ENCODE data around the gene SNED1.

Gene SNED1

DNA sequence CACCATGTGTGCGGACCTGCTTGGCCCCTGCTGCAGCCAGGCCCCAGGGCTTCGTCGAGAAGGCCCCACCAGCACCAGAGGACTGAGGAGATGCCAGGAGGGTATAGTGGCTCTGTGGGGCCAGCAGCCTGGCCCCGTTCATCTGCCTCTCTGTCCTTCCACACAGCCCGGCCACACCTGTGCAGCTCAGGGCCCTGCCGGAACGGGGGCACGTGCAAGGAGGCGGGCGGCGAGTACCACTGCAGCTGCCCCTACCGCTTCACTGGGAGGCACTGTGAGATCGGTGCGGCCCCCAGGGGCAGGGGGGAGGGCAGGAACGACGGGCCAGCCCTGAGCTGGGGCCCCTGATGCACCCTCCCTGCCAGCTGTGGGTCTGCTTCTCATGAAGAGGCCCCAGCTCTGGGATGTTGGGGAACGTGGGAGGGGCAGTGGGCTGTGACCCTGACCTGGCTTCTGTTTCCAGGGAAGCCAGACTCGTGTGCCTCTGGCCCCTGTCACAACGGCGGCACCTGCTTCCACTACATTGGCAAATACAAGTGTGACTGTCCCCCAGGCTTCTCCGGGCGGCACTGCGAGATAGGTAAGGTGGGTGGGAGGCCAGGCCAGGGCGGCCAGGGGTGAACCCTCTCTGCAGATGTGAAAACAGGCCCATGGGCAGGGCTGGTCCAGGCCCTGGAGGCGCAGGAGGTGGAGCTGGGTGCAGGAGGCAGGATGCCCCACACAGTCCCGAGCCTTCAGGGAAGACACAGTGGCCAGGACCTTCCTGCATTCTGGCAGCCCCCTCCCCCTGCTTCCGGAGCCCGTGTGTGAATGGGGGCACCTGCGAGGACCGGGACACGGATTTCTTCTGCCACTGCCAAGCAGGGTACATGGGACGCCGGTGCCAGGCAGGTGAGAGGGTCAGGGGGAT lies 53.4 kb downstream of the SNED1 start:
- H3K9me3 ChIP-seq (ENCODE audit: low read length): no peaks in the 10 kb centered on the region
- no peak overlapping the region for H3K27ac ChIP-seq (ENCODE audit: low read depth, low read length)
- H3K27me3 ChIP-seq (ENCODE audit: control insufficient read depth in 1 of 2, insufficient read depth in 2 of 2, low read length in 2 of 2): no peaks in the 10 kb centered on the region
- no peaks in the 10 kb centered on the region for H3K36me3 ChIP-seq (ENCODE audit: insufficient read depth, low read length)
- H3K4me1 ChIP-seq (ENCODE audit: insufficient read depth, low read length): no peaks in the 10 kb centered on the region
- no peak overlapping the region for H3K9ac ChIP-seq (ENCODE audit: low read length)
- no peak overlapping the region for H3K4me3 ChIP-seq (ENCODE audit: low read depth in 1 of 2, low read length in 2 of 2)

- Histone ChIP-seq H3K27ac (ENCODE audit: low read depth, low read length) (no peak overlapping the region), H3K4me3 (ENCODE audit: low read depth in 1 of 2, low read length in 2 of 2) (no peak overlapping the region), H3K27me3 (ENCODE audit: control insufficient read depth in 1 of 2, insufficient read depth in 2 of 2, low read length in 2 of 2) (no peaks in the 10 kb centered on the region), H3K9ac (ENCODE audit: low read length) (no peak overlapping the region), H3K36me3 (ENCODE audit: insufficient read depth, low read length) (no peaks in the 10 kb centered on the region), H3K4me1 (ENCODE audit: insufficient read depth, low read length) (no peaks in the 10 kb centered on the region), H3K9me3 (ENCODE audit: low read length) (no peaks in the 10 kb centered on the region)
Measured at GRCh38 chr2:241052677-241053360, 54.4 kb downstream of the SNED1 start.

- H3K27me3 ChIP-seq (ENCODE audit: control insufficient read depth in 1 of 2, insufficient read depth in 2 of 2, low read length in 2 of 2): no peaks in the 10 kb centered on the region
- no peaks in the 10 kb centered on the region for H3K9me3 ChIP-seq (ENCODE audit: low read length)
- H3K4me3 ChIP-seq (ENCODE audit: low read depth in 1 of 2, low read length in 2 of 2): no peak overlapping the region
- no peak overlapping the region for H3K27ac ChIP-seq (ENCODE audit: low read depth, low read length)
- H3K9ac ChIP-seq (ENCODE audit: low read length): no peak overlapping the region
- no peaks in the 10 kb centered on the region for H3K4me1 ChIP-seq (ENCODE audit: insufficient read depth, low read length)
- H3K36me3 ChIP-seq (ENCODE audit: insufficient read depth, low read length): no peaks in the 10 kb centered on the region
Measured at GRCh38 chr2:241053576-241054251, 55.3 kb downstream of the SNED1 start.

DNA sequence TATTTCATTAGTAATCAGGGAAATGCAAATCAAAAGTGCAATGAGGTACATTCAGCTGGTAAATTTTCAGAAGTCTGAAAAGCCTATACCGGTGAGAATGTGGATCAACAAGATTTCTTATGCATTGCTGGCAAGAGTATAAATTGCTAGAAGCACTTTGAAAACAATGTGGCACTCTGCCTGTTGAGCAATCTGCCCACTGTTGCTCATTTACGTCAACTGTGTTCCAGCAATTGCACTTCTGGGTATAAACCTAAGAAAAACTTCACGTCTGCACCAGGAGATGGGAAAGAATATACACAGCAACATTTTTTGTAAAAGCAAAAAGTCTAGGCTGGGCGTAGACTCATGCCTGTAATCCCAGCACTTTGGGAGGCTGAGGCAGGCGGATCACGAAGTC lies 62.9 kb downstream of the SNED1 start:
- H3K27ac ChIP-seq (ENCODE audit: low read depth, low read length): no peak overlapping the region
- no peak overlapping the region for H3K4me3 ChIP-seq (ENCODE audit: low read depth in 1 of 2, low read length in 2 of 2)
- H3K36me3 ChIP-seq (ENCODE audit: insufficient read depth, low read length): no peaks in the 10 kb centered on the region
- H3K4me1 ChIP-seq (ENCODE audit: insufficient read depth, low read length): no peaks in the 10 kb centered on the region
- H3K9ac ChIP-seq (ENCODE audit: low read length): no peak overlapping the region
- no peaks in the 10 kb centered on the region for H3K9me3 ChIP-seq (ENCODE audit: low read length)
- peaks cover 0 to 22% of the 10 kb centered on the region in 2 donors for H3K27me3 ChIP-seq (ENCODE audit: control insufficient read depth in 1 of 2, insufficient read depth in 2 of 2, low read length in 2 of 2)

- H3K9me3 ChIP-seq (ENCODE audit: low read length): no peaks in the 10 kb centered on the region
- no peak overlapping the region for H3K4me3 ChIP-seq (ENCODE audit: low read depth in 1 of 2, low read length in 2 of 2)
- no peaks in the 10 kb centered on the region for H3K4me1 ChIP-seq (ENCODE audit: insufficient read depth, low read length)
- no peak overlapping the region for H3K9ac ChIP-seq (ENCODE audit: low read length)
- H3K36me3 ChIP-seq (ENCODE audit: insufficient read depth, low read length): no peaks in the 10 kb centered on the region
- peaks cover 0 to 22% of the 10 kb centered on the region in 2 donors for H3K27me3 ChIP-seq (ENCODE audit: control insufficient read depth in 1 of 2, insufficient read depth in 2 of 2, low read length in 2 of 2)
- no peak overlapping the region for H3K27ac ChIP-seq (ENCODE audit: low read depth, low read length)
Measured at GRCh38 chr2:241062389-241063092, 64.1 kb downstream of the SNED1 start.

- H3K36me3 ChIP-seq (ENCODE audit: insufficient read depth, low read length): no peaks in the 10 kb centered on the region
- no peak overlapping the region for H3K9ac ChIP-seq (ENCODE audit: low read length)
- H3K27ac ChIP-seq (ENCODE audit: low read depth, low read length): no peak overlapping the region
- no peak overlapping the region for H3K4me3 ChIP-seq (ENCODE audit: low read depth in 1 of 2, low read length in 2 of 2)
- no peaks in the 10 kb centered on the region for H3K9me3 ChIP-seq (ENCODE audit: low read length)
- peaks cover 0 to 22% of the 10 kb centered on the region in 2 donors for H3K27me3 ChIP-seq (ENCODE audit: control insufficient read depth in 1 of 2, insufficient read depth in 2 of 2, low read length in 2 of 2)
- H3K4me1 ChIP-seq (ENCODE audit: insufficient read depth, low read length): no peaks in the 10 kb centered on the region
Measured at GRCh38 chr2:241063093-241063551, 64.7 kb downstream of the SNED1 start.

DNA sequence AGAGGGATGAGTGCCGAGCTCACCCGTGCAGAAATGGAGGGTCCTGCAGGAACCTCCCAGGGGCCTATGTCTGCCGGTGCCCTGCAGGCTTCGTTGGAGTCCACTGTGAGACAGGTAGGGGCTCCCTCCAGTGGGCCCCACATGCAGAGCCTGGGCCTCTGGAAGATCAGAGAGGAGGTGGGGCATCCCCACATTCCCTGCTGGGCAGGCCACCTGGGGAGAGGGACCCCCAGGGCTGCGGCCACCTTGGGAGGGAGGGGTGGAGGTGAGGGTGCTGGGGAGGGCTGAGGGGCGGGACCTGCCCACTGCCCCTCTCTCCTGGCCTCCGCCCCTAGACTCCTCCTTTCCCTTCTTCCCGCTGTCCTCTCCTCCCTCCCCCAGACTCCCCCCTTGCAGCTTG lies 65.2 kb downstream of the SNED1 start:
- Histone ChIP-seq H3K4me3 (ENCODE audit: low read depth in 1 of 2, low read length in 2 of 2) (no peak overlapping the region), H3K27me3 (ENCODE audit: control insufficient read depth in 1 of 2, insufficient read depth in 2 of 2, low read length in 2 of 2) (peaks cover 0 to 22% of the 10 kb centered on the region in 2 donors), H3K4me1 (ENCODE audit: insufficient read depth, low read length) (no peaks in the 10 kb centered on the region), H3K9ac (ENCODE audit: low read length) (no peak overlapping the region), H3K27ac (ENCODE audit: low read depth, low read length) (no peak overlapping the region), H3K36me3 (ENCODE audit: insufficient read depth, low read length) (no peaks in the 10 kb centered on the region), H3K9me3 (ENCODE audit: low read length) (no peaks in the 10 kb centered on the region)

DNA sequence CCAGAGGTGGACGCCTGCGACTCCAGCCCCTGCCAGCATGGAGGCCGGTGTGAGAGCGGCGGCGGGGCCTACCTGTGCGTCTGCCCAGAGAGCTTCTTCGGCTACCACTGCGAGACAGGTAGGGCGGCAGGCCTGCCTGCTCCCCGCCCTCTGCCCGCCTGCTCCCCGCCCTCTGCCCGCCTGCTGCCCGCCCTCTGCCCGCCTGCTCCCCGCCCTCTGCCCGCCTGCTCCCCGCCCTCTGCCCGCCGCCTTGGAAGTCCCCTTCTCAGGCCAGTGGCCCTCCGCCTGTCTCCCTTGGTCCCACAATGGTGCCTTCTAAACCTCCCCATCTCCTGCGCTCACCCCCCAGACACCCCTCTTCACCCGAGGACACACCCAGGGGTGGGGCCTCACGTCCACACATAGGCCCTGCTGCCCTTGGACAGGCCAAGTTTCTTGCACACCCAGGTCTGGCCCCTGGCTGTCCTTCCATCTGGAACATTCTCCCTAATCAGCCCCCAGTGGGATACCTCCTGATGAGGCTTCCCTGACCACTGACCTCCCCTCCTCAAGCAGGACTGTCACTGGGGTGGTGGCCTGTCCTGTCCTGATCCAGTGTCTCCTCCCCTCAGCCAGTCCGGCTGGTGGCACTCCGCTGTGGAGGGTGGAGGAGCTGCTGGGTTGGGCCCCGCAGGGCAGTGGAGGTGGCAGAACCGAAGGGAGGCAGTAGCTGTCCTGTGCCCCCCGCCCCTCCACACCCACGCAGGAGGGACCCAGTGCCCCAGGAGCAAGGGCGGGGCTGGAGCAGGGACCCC lies 65.8 kb downstream of the SNED1 start:
- peaks cover 0 to 22% of the 10 kb centered on the region in 2 donors for H3K27me3 ChIP-seq (ENCODE audit: control insufficient read depth in 1 of 2, insufficient read depth in 2 of 2, low read length in 2 of 2)
- H3K4me1 ChIP-seq (ENCODE audit: insufficient read depth, low read length): no peaks in the 10 kb centered on the region
- no peaks in the 10 kb centered on the region for H3K36me3 ChIP-seq (ENCODE audit: insufficient read depth, low read length)
- H3K9ac ChIP-seq (ENCODE audit: low read length): no peak overlapping the region
- no peak overlapping the region for H3K27ac ChIP-seq (ENCODE audit: low read depth, low read length)
- H3K4me3 ChIP-seq (ENCODE audit: low read depth in 1 of 2, low read length in 2 of 2): no peak overlapping the region
- no peaks in the 10 kb centered on the region for H3K9me3 ChIP-seq (ENCODE audit: low read length)

DNA sequence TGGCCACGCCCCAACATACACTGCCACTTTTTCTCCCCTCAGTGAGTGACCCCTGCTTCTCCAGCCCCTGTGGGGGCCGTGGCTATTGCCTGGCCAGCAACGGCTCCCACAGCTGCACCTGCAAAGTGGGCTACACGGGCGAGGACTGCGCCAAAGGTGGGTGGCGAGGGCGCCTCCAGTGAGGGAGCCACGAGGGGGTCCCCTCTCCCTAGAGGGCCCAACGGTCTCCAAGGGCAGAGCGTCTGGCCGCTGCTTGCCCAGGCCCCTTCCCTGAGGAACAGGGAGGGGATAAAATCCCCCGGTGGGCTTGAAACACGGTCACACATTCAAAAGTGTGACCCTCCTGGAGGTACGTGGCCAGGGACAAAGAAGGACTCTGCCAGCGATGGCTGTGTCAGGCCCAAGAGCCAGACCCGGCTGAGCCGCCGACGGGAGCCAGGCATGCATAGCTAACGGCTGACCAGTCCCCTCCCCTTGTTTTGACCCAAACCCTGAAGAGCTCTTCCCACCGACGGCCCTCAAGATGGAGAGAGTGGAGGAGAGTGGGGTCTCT lies 66.5 kb downstream of the SNED1 start:
- Histone ChIP-seq H3K9me3 (ENCODE audit: low read length) (no peaks in the 10 kb centered on the region), H3K27ac (ENCODE audit: low read depth, low read length) (no peak overlapping the region), H3K4me1 (ENCODE audit: insufficient read depth, low read length) (no peaks in the 10 kb centered on the region), H3K9ac (ENCODE audit: low read length) (no peak overlapping the region), H3K27me3 (ENCODE audit: control insufficient read depth in 1 of 2, insufficient read depth in 2 of 2, low read length in 2 of 2) (peaks cover 0 to 22% of the 10 kb centered on the region in 2 donors), H3K36me3 (ENCODE audit: insufficient read depth, low read length) (no peaks in the 10 kb centered on the region), H3K4me3 (ENCODE audit: low read depth in 1 of 2, low read length in 2 of 2) (no peak overlapping the region)

- Histone ChIP-seq H3K4me3 (ENCODE audit: low read depth in 1 of 2, low read length in 2 of 2) (no peak overlapping the region), H3K9ac (ENCODE audit: low read length) (no peak overlapping the region), H3K36me3 (ENCODE audit: insufficient read depth, low read length) (no peaks in the 10 kb centered on the region), H3K27ac (ENCODE audit: low read depth, low read length) (no peak overlapping the region), H3K27me3 (ENCODE audit: control insufficient read depth in 1 of 2, insufficient read depth in 2 of 2, low read length in 2 of 2) (peaks cover 0 to 22% of the 10 kb centered on the region in 2 donors), H3K9me3 (ENCODE audit: low read length) (no peaks in the 10 kb centered on the region), H3K4me1 (ENCODE audit: insufficient read depth, low read length) (no peaks in the 10 kb centered on the region)
Measured at GRCh38 chr2:241065355-241065803, 67.0 kb downstream of the SNED1 start.

Data from muscle layer of colon (tissue), 2 donors.